ENCODE measurements around the gene SAP25.

The SAP25 gene

GRCh38 chr7:100573691-100574361 is at the start of gene SAP25:
SAP25 (minus strand) TSS chr7:100573900; CDS start chr7:100573742, 158 bp downstream.
- DNase-seq (ENCODE audit: insufficient read length, low spot score): no peak
- no peak for FAIRE-seq
- no peak for TF ChIP-seq POLR2A (IDR thresholded peaks at IDR 0.05; ENCODE audit: low read depth, low read length)

GRCh38 chr7:100621554-100621953 is 47.9 kb upstream of the SAP25 start:
- DNase-seq (ENCODE audit: insufficient read length, low spot score) (no peak), FAIRE-seq (no peak)
- TF ChIP-seq POLR2A (IDR thresholded peaks at IDR 0.05; ENCODE audit: low read depth, low read length): no peak

GRCh38 chr7:100620804-100621203 is 47.1 kb upstream of the SAP25 start:
- no peak for FAIRE-seq

DNA sequence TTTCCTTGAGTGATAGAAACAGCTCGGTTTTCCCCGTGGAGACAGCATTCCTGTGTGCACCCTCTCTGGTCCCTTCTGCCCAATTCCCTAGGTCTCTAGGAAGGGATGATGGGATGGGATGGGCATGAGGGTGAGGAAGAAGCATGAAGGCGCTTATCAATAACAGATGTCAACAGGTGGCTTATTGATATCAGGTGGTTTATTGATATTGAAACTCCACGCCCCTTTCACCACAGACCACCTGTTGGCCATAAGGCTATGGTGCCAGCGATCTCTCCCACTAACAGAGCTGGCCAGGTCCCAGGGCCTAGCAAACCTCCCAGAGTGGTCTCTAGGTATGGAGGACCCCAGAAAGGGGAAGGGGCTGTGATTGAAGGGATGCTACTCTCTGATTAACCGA is 46.5 kb upstream of the SAP25 start:
- DNase-seq (ENCODE audit: insufficient read length, low spot score) (no peak), FAIRE-seq (no peak)
- TF ChIP-seq POLR2A (IDR thresholded peaks at IDR 0.05; ENCODE audit: low read depth, low read length): no peak

More at GRCh38 chr7:100620804-100621203, 47.1 kb upstream of the SAP25 start:
- DNase-seq (ENCODE audit: insufficient read length, low spot score): no peak
- TF ChIP-seq POLR2A (IDR thresholded peaks at IDR 0.05; ENCODE audit: low read depth, low read length): no peak

DNA sequence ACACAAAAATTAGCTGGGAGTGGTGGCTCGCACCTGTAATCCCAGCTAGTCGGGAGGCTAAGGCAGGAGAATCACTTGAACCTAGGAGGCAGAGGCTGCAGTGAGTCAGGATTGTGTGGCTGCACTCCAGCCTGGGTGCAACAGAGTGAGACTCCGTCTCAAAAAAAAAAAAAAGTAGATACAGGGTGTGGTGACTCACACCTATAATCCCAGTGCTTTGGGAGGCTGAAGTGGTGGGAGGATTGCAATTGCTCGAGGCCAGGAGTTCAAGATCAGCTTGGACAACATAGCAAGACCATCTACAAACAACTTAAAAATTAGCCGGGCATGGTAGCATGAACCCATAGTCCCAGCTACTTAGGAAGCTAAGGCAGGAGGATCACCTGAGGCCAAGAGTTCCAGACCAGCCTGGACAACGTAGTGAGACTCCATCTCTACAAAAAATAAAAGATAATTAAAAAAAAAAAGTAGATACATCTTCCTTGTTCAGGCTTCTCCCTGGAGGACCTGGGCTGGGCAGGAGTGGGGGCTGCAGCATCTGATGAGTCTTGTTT is 40.7 kb upstream of the SAP25 start:
- DNase-seq (ENCODE audit: insufficient read length, low spot score): no peak
- TF ChIP-seq POLR2A (IDR thresholded peaks at IDR 0.05; ENCODE audit: low read depth, low read length): no peak
- FAIRE-seq: no peak

GRCh38 chr7:100613412-100614175 is 39.9 kb upstream of the SAP25 start:
- no peak for TF ChIP-seq POLR2A (IDR thresholded peaks at IDR 0.05; ENCODE audit: low read depth, low read length)
- no peak for FAIRE-seq
- DNase-seq (ENCODE audit: insufficient read length, low spot score): no peak

DNA sequence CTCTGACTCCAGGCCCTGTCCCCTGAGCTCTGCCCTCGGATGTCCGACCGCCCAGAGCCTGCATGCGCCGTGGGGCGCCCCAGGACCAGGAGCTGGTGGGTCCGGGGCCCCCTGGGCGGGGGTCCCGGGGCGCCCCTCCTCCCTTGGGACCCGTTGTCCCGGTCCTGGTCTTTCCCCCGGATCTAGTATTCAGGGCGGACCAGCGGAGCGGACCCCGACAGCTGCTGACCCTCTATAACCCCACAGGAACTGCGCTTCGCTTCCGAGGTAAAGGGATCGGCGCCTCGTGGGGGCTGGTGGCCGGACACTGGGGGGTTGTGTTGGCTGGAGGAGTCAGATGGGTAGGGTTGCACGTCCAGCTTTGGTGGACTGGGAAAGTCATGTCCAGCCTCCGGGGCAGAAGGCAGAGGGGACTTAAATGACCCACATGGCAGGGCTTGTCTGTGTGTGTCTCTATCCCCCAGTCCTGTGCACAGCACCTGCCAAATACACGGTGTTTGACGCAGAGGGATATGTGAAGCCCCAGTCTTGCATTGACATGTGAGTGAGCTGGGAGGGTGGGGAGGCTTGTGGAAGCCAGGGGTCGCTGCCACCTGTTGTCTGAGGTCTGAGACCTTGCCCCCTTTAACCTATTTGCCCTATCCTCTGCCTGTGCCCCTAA is 39.2 kb upstream of the SAP25 start:
- DNase-seq (ENCODE audit: insufficient read length, low spot score): no peak
- no peak for TF ChIP-seq POLR2A (IDR thresholded peaks at IDR 0.05; ENCODE audit: low read depth, low read length)
- no peak for FAIRE-seq

DNA sequence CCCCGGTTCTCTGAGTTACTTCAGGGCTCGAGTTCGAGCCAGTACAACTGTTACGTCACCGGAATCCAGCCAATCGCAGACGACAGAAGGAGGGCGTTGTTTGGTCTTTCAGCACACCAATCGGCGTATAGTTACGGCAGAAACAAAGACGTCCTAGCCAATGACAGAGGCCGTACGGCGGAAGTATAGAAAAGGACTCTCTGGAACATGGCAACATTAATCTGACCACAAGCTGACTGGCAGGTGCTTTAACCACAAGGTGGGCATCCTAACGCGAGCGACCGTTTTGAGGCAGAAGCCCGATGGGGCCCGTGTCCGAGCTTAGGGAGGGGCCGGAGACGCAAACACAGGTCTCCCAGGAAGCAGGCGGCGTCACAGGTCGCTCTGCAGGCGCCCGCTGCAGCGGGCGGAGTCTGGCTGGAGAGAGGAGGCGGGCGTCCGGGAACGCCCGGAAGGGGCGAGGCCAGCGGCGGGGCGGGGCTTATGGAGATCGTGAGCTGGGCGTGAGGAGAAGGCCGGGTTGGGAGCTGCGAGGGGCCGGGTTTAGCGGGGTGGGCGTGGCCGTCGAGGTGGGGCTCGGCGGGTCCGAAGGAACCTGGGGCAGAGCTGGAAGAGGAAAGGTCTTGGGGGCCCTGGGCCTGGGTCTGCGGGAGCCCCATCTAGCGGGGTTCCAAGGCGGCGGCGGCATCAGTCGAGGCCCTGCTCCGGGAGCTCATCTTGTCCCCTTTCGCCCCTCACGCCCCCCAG is 38.5 kb upstream of the SAP25 start, which contains the start of gene MOSPD3:
TSS of gene MOSPD3 (plus strand) at position 558 of the 747 bp plus-strand sequence. CDS start 252 bp downstream, outside the sequence.
- peak; percentile 3; the same call in 1 of the 2 replicates for TF ChIP-seq POLR2A (IDR thresholded peaks at IDR 0.05; ENCODE audit: low read depth, low read length)
- DNase-seq (ENCODE audit: insufficient read length, low spot score) (peak; percentile 97), FAIRE-seq (peak; percentile 84)

DNA sequence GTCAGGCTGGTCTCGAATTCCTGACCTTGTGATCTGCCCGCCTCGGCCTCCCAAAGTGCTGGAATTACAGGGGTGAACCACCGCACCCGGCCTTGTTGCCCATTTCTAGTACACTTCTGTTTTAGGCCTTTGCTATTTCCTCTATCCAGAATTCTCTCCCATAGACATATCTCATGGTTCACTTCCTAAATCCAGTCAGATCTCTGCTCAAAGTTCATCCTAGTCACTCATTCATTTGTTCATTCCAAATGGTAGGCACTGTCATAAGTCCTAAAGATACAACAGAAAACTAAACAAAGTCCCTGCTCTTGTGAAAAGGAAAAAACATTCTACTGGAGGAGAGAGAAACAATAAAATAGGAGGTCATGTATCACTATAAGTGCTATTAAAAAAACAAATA is 36.3 kb upstream of the SAP25 start:
- no peak for TF ChIP-seq POLR2A (IDR thresholded peaks at IDR 0.05; ENCODE audit: low read depth, low read length)
- DNase-seq (ENCODE audit: insufficient read length, low spot score): no peak
- no peak for FAIRE-seq

GRCh38 chr7:100607111-100607510 is 33.4 kb upstream of the SAP25 start:
- FAIRE-seq (no peak), DNase-seq (ENCODE audit: insufficient read length, low spot score) (peak; percentile 71)
- no peak for TF ChIP-seq POLR2A (IDR thresholded peaks at IDR 0.05; ENCODE audit: low read depth, low read length)

DNA sequence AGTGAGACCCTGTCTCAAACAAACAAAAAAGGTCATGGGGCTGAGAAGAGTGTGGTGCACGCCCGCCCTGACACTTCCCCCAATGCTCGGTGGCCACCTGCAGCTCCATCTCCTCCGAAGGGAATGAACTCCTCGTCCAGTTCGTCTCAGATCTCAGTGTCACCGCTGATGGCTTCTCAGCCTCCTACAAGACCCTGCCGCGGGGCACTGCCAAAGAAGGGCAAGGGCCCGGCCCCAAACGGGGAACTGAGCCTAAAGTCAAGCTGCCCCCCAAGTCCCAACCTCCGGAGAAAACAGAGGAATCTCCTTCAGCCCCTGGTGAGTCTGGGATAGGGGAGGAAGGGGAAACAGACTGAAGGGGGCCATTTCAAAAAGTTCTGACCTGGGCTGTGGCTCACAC is 32.6 kb upstream of the SAP25 start:
- DNase-seq (ENCODE audit: insufficient read length, low spot score) (no peak), FAIRE-seq (no peak)
- no peak for TF ChIP-seq POLR2A (IDR thresholded peaks at IDR 0.05; ENCODE audit: low read depth, low read length)

DNA sequence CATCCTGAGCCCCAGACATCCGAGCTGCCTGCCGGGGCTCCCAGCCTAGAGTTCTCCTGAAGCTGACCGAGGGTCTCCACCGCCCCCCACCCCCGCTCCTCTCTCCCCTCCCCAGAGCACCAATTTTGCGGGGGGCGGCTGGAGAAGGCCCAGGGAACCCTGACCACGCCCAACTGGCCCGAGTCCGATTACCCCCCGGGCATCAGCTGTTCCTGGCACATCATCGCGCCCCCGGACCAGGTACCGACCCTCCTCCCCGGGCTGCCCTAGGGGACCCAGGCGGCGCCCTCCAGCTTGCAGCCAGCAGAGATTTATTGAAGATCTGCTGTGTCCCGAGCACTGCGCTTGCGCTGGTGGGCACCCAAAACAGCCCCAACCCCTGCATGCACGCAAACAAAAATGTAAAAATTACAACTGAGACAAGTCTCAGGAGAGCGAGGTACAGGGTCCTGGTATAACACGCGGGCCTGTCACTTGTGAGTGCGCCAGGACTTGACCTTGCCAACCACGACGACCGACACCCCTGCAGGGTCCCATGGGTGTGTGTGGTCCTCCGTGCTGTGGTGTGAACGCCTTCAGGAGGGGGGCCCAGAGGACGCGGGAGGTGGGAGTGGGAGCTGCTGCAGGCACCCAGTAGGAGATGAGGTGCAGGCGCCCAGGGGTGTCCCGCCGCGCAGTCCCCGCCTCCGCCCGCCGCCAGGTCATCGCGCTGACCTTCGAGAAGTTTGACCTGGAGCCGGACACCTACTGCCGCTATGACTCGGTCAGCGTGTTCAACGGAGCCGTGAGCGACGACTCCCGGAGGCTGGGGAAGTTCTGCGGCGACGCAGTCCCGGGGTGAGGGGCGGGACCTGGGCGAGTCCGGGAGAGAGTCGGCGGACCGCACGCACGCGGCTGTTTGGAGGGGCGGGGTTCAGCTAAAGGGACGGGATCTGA is 31.5 kb upstream of the SAP25 start:
- FAIRE-seq (no peak), DNase-seq (ENCODE audit: insufficient read length, low spot score) (no peak)
- TF ChIP-seq POLR2A (IDR thresholded peaks at IDR 0.05; ENCODE audit: low read depth, low read length): no peak
